NCI-H1417 treated with DMSO at 0.1 percent for 48 hours (cell line): ENCODE measurements around the gene CFAP410.
"Not testable (repeated sequence)": the region's sequence is repeated elsewhere in the genome, so short reads cannot be mapped to it uniquely, and the experiment has no call there.

Experiments used
- DNase-seq: peaks from one replicate; lab custom pipeline; 2025; lab: John Stamatoyannopoulos, UW

The CFAP410 gene

DNA sequence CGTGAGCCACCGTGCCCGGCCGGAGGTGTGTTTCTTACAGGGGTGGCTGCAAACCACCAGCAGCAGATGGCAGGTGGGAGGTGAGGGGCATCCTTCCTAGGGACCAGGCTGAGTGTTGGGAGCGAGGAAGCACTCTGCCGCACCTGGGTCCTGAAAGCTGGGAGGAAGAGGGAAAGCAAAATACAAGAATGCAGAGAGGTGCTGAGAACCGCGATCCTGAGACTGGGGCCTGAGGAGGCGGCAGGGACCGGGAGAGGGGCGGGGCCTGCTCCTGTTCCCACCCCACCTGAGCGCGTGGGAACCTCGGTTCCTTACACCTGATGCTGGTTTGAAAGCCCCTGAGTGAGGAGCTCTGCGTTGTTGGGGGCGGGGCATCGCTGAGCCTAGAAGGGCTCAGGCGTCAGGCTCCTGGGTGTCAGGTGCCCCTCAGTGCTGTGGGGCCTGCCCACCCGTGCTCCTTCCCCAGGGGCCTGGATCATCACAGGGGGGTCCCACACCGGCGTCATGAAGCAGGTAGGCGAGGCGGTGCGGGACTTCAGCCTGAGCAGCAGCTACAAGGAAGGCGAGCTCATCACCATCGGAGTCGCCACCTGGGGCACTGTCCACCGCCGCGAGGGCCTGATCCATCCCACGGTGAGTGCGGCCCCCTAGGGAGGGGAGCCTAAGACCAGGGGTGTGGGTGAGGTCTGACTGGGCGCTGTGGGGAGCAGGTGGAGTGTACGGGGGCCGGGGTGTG is 29.7 kb upstream of the CFAP410 start:
- DNase-seq: no peak

DNA sequence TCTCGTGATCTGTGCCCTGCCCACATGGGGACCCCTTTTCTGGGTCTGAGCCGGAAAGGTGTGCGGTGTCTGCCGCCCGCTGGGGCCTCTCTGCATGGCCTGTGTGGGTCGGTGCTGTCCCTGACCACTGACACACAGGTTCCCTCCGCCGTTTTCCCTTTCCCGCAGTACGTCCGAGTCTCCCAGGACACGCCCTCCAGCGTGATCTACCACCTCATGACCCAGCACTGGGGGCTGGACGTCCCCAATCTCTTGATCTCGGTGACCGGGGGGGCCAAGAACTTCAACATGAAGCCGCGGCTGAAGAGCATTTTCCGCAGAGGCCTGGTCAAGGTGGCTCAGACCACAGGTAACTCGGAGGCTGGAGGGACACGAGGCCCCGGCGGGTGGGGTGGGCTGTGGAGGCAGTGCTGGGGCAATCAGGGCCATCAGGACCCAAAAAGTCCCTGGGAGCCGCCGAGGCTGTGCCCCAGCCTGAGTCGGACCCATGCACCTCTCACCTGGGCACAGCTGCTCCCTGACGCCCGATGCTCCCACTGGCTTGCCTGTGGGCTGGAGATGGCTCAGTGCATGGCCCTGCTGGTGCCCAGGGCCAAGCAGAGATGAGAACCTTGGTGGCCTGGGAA is 27.5 kb upstream of the CFAP410 start:
- no peak for DNase-seq

DNA sequence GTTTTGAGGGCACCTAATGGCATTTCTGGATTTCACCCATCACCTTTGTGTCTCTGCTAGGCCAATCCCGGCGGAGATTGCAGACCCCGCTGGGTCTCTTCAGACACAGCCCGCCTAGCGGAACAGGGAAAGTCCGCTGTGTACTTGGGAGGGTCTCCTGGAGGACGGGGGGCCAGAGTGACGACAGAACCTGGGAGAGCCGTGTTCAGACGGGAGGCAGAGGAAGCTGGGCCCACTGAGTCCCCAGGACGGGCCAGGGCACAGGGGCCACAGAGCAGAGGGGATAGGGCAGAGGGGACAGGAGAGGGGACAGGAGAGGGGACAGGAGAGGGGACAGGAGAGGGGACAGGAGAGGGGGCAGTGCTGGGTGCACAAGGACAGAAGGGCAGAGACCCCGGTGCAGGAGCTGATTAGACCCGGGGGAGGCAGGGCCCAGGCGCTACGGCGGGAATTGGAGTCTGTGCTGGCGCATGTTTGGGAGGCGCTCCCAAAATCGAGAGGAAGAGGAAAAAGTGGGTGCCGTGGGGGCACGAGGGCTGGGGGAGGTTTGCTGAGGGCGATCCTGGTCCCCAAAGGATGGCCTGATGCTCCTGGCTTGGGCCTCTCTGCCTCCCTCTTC is 26.9 kb upstream of the CFAP410 start:
- no peak for DNase-seq

DNA sequence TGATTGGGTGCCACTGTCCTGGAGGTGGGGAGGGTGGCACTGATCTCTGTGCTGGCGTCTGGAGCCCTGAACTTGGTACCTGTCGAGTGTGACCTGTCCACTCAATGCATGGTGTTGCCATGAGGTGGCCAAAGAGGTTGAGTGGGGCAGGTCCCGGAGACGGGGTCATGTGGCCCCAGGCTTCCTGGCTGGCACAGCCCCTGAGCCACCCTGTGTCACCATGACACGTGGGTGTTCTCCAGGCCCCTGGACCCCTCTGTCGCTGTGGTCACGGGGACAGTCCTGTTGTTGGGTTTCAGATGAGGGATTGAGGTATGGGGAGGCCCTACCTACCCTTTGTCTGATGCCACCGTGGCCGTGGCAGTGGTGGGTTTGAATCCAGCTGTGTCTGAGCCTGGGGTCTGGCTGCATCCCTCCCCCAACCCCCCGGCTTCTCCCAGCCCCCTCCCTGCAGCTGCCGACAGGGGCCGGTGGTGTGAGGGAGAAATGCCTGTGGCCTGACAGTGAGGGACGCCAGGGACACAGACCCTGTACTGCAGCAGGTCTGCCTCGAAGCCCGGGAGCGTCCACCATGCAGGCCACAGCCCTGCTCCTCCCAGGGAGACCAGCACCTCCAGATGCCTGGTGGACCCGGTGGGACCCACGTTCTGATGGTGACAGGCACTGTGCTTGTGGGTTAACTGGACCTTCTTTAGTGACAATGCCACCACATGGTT is 26.2 kb upstream of the CFAP410 start:
- no peak for DNase-seq

DNA sequence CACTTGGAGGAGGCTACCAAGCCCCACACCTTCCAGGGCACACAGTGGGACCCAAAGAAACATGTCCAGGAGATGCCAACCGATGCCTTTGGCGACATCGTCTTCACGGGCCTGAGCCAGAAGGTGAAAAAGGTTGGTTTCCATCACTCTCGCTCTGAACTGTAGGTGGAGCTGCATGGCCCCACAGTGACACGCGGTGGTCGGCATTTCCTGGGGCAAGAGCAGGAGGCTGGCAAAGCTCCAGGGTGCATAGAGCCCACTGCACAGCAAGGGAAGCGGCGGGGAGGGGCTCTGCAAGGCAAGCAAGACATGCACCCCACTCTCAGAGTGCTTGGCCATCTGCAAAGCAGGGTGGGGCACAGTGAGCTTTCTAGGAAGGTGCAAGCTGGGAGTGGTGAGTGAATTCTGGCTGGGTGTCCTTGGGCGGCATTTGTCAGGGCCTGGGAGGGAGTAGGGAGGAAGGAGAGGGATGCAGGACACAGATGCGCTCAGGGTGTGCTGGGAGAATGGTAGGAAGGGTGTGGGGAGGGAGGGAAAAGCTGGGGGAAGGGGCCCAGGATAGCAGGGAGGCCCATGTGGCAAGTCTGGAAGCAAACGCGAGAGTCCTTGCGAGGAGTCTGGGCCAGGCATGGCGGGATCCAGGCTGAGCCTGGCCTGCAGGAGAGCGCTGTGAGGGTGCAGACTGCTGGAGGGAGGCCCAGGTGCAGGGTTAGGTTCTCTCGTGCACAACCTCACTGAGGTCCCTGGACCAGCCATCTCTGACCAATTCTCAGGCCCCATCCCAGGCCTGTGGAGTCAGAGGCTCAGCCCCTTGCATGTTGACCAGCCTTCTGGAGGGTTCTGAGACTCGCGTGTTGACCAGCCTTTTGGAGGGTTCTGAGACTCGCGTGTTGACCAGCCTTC is 25.2 kb upstream of the CFAP410 start:
- DNase-seq: no peak

DNA sequence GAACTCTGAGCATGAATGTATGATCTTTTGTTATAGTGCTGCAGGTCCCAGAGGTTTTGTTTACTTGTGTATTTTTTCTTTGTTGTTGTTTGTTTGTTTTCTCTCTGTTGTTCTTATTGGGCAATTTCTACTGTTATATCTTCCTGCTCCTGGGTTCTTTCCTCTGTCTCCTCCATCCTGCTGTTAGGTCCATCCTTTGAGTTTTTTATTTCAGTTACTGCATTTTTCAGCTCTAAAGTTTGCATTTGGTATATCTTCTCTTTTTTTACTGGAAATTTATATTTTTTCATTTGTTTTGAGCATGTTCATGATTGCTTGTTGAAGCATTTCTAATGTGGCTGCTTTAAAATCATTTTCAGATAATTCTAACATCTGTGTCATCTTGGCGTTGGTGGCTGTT is 24.1 kb upstream of the CFAP410 start:
- DNase-seq: no peak

DNA sequence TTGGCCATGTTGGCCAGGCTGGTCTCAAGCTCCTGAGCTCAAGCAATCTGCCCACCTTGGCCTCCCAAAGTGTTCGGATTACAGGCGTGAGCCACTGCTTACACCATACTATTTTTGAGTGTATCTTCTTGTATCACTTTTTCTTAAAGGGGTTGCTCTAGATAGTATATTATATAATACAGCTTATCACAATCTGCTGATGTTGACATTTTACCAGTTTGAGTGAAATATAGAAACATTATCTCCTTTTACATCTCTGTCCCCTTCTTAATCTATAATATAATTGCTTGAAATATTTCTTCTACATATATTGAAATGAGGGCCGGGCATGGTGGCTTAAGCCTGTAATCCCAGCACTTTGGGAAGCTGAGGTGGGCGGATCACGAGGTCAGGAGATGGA is 22.7 kb upstream of the CFAP410 start:
- DNase-seq: not testable (repeated sequence)

DNA sequence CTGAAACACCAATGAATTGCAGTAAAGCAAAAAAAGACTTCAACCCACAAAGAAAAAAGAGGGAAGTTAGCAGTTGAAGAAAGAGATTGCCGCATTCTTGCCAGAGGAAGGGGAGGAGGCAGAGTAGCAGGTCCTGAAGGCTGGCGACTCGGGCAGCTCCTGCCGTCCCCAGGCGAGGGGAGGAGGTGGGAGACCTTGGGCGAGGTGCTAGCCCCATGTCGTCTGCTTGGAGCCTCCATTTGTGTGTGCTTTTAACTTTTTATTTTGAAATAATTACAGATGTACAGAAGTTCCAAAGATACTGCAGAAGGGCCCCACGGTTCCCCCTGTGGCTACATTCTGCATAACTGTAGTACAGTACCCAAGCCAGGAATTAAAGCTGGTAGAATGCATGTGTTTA is 21.0 kb upstream of the CFAP410 start:
- no peak for DNase-seq

DNA sequence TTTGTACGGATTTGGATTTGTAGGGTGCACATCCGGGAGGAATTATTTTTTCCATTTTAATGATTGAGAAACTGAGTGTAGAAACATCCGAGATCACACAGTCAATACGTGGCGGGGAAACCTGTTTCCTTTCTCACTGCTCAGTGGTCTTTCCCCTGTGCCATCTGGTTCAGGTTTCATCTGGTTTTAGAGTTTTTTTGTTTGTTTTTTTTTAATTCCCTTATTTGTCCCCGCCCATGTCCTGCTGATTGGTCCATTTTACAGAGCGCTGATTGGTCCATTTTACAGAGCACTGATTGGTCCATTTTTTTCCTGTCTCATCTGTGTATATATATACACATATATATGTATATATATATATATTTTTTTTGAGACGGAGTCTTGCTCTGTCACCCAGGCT is 20.2 kb upstream of the CFAP410 start:
- DNase-seq: no peak

DNA sequence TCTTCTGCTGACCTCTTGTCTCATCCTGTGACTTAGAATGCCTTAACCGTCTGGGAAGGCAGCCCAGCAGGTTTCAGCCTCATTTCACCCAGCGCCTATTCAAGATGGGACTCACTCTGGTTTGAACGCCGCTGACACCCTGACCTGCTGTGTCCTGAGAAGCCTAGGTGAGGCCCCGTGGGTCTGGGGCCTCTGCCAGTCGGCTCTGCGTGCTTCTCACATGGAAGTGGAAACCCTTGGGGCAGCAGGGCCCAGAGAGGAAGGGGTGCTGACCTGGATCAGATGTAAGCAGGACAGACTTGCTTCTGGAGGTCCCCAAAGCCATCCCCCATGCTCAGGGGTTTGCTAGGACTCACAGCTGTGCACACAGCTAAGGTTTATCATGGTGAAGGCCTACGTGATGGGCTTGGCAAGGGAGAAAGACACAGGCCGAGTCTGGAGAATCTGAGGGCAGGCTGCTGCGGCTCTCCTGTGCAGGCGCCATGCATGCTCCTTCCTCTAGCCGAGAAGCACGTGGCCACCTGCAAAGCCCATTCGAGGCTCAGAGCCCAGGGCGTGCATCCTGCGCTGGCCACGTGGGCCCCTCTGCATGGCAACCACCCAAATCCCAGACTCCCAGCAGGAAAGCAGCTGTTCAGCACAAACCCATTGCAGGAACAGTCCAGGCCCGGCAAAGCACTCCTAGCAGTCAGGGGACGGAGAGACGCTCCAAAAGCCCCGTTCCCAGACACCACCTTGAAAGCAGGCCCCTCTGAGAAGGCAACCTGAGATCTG is 18.1 kb upstream of the CFAP410 start:
- DNase-seq: no peak

DNA sequence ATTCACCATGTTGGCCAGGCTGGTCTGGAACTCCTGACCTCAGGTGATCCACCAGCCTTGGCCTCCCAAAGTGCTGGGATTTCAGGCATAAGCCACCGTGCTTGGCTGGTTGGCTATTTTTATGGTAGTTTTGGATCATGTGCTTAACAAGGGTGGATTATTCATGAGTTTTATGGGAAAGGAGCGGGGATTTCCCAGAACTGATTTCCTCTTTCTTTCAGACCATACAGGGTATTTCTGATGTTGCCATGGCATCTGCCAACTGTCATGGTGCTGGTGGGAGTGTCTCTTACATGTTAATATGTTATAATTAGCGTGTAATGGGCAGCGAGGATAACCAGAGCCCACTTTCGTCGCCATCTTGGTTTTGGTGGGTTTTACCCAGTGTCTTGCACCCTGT is 17.4 kb upstream of the CFAP410 start:
- DNase-seq: no peak

DNA sequence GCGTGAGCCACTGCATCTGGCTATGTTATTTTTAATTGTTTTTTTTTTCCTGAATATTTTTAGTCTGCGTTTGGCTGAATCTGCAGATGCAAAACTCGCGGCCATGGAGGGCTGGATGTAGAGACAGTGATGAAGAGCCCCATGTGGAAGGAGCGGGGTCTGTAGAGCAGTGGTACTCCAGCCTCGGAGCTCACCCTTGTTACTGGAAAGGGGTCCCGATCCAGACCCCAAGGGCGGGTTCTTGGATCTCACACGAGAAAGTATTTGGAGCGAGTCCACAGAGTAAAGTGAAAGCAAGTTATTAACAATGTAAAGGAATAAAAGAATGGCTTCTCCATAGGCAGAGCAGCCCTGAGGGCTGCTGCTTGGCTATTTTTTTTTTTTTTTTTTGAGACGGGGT is 17.0 kb upstream of the CFAP410 start:
- DNase-seq: no peak

DNA sequence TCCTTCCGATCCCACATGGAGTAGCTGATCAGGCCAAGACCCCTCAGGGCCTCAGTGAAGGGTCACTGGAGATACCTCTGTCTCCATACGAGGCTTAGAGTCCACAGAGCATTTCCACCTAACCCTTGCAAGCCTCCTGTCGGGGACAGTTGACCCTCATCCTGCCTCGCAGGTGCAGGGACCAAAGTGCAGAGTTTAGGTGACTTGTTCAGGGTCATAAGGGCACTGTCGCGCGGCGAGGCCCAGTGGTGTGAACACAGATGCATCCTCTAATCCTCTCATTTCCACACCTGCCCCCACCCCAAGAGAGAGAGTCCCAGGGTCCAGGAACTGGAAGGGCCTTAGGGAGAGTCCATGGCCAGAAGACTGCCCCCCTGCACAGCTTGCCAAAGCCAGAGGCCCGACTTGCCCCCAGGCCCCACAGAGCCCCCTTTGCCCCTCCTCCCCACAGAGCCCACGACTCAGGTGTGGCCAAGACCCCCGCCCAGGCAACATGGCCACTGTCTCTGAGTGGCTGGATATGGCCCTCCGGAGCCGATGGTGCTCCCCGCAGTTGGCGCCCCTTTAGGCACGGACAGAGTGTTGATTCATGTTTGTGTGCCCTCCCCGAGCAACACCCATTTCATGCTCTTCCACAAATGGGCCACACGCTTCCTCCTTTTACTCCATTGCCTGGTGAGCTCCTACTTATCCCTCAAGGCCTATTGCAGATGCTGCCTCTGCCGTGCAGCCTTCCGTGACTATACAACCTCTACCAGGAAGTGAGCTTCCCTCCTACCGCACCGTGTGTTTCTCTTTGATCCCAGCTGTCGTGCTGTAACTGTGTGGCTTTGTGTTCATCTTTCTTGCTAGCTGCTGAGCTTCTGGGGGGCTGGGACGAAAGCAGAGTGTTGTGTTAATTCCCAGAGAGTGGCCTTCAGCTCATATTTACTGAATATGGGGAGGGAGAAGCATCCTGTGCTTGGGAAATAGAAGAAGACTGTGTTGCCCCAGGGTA is 15.9 kb upstream of the CFAP410 start:
- DNase-seq: no peak

DNA sequence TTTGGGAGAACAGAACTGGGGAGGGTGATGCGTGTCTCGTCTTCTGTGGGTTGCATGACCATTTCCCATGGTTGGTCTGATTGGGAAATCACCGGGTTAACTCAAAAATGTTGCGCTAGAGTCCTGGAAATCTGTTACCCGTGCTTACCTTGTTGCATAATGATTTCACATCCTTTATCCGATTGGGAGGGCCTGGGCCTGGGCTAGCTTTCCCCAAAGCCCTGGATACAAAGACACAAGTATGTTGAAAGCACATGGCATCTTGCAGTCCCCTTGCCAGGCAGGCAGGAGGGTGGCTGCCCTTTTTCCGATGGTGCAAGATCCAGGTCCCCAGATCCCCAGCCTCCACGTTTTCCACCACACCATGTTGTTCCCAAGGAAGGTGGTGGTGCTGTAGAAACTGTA is 14.8 kb upstream of the CFAP410 start:
- no peak for DNase-seq

DNA sequence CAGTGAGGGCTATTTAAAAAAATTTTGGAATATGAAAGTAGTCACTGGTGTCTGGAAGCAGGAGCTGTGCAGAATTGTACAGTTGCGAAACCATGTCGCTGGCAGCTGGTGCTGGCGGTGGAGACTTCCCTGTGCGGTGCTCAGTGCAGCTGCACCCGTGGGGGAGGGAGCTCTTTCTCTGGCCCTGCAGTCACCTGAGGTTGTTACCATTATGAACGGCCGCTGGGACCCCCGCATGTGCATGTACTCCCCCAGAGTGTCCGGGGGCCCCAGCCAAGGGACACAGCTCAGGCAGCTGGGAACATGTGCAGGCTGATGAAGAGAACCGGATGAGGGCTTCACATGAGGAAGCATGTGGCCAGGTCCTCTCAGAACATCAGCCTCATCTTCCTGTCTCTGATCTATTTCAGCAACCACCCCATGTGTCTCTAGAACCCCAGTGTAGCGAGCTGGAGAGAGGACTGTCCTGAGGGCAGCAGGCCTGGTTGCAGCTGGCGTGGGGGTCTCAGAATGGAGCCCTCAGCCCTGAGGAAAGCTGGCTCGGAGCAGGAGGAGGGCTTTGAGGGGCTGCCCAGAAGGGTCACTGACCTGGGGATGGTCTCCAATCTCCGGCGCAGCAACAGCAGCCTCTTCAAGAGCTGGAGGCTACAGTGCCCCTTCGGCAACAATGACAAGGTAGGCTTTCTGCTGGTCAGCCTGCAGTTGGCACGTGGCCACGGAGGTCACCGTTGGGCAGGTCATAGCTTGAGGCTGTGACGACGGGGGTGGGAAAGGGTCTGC is 14.2 kb upstream of the CFAP410 start, which contains the start of gene TRPM2:
Gene TRPM2, plus strand, starts transcription at position 431 of the 780 bp plus-strand sequence. Its CDS starts 80 bp downstream, at position 511.
- no peak for DNase-seq

DNA sequence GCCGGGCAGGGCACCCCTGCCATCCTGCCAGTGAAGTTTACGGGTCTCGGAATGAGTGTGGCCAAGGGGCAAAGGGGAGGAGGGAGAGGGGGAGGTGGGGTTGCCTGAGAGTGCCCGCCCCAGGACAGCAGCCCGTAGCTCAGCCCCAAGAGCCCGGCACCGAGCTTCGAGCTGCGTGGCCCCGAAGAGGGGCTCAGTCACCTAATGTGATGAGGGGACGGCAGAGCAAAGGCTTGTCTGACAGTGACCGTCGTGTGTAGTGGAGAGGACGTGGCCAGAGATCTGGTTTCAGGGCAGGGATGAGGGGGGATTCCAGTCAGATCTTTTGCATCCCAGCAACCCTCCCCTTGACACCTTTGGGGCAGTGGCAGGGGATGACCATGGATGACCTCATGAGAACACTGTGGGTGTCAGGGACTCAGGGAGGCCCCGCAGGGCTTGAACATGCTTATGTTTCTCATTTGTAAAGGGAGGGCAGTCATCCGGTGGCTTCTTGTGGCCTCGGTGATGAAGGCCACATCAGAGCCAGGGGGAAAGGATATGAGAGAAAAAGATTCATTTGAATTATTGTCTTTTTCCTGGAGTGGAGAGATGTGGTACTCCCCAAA is 13.2 kb upstream of the CFAP410 start:
- no peak for DNase-seq

DNA sequence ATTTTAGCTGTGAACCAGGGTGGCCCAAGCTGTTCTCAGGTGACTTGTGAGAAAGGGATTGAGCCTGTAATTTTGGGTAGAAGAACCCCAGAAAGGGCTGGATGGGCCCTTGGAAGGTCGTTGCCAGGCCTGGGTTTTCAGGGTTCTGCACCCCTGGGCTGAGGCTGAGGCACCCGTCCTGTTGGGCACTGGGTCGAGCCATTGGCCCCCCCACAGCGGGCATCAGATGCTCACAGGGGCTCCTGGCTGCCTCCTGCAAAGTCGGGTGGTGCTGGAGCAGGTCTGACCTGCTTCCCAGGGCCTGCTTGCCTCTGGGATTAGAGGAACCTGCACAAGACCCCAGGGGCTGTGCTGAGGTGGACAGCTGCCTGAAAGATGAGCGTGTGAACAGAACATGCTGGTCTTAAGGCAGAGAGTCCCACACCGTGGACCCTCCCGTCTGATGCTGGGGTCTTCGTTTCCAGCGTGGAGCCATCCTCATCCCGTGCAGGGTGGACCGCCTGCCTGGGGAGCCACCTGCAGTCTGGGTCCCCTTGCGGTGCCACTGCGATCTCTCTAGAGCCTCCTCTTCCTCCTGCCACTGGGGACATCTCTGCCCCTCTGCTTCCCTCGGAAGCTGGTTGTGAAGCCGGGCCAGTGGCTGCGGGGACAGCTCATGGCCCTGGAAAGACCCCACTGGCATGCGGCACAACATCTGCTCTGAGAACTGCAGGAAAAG is 12.5 kb upstream of the CFAP410 start:
- DNase-seq: no peak
